GM15510 (cell line): ENCODE measurements around the gene MEF2D.

Source experiments
- POLR2A ChIP-seq: IDR thresholded peaks from 3 replicates; pipeline ENCODE4 v1.6.1; 2011; ENCODE audit warnings: borderline replicate concordance; ENCODE audit not compliant: insufficient read length; ENCODE audit errors: extremely low read depth

Gene MEF2D

DNA sequence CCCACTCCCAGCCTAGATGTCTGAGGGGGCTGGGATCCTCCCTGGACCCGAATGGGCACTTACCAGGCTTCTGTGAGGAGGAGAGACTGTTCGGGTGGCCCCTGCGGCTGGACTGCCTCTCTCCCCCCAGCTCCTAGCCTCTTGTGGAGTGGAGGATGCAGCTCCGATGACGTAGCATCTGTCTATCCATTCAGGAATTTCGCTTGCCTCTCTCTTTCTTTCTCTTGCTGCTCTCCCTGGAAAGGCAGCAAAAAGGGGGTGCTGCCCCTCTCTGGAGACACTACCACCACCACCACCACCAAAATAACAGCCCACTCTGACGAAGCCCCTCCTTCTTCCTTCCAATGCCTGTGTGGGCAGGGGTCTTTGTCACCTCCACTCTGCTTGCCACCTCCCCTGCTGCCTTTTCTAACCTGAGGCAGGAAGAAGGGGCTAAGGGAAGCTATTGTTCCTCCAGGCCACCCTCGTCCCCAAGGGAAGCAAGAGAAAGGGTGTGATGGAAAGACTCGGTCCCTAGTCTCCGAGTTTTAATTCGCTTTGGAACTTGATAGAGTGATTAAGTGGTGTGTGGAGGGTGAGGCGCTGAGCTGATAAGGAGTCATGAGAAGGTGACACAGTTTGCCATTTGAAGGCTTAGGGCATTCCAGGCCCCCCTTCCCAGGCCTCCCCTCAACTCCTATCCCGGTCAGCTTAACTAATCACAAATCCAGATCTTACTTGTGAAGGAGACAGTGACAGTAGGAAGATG lies 71.1 kb downstream of the MEF2D start:
- TF ChIP-seq POLR2A, result no peak

DNA sequence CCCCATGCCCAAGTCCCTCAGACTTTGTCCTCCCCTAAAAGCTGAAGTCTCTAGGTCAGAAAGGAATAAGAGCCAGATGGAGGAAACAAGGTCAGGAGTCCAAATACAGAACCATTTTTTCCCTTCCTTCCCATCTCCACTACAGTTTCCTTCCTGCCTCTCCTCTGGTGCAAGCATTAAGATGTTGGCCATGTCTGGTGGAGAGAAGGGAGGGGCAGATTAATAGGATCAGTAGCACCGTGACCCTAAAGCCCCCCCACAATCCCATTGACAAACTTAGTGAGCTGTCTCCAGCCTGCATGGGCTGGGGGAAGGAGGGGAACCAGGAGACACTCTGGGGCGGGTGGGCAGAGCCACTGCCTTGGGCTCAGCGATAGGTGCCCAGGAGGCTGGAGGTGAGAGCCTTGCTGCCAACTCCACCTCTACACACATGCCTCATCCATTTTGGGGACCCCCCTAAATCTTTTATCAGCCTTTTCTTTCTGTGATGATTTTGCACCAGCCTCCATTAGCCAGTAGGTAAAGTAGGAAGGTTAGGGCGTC lies 71.8 kb downstream of the MEF2D start:
- no peak for TF ChIP-seq POLR2A

DNA sequence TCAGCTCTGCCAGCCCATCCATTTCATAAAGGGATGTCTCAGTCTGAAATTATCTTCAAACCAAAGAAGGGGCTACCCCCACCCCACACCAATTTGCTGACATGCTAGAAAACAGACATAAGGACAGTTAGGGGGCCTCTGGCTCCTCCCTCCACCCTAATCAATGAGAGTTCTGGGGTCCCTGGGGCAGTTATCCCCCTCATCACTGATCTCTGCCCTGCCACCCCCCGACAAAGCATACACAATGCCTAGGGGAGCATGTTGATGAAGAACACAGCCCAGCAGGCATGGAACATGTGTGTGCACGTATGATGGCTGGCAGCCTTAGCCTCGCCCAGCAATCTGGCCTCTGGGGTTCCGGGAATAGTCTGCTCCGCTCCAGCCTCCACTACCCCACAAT lies 72.6 kb downstream of the MEF2D start:
- TF ChIP-seq POLR2A, result no peak

DNA sequence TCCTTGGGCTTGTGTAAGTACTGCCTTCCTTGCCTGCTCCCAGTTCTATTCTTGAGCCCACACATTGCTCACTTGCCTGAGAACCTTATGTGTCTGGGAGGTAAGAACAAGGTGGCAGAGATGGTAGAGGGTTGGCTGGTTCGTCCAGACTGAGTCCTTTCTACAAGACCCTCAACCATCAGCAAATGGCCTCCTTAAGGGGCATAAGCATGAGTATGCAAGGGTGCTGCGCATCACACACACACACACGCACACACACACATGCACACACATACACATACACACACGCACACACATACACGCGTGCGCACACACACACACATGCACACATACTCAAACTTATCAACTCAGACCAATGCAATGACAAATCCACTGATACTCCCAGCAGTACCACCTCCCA lies 74.6 kb downstream of the MEF2D start:
- TF ChIP-seq POLR2A, result no peak

DNA sequence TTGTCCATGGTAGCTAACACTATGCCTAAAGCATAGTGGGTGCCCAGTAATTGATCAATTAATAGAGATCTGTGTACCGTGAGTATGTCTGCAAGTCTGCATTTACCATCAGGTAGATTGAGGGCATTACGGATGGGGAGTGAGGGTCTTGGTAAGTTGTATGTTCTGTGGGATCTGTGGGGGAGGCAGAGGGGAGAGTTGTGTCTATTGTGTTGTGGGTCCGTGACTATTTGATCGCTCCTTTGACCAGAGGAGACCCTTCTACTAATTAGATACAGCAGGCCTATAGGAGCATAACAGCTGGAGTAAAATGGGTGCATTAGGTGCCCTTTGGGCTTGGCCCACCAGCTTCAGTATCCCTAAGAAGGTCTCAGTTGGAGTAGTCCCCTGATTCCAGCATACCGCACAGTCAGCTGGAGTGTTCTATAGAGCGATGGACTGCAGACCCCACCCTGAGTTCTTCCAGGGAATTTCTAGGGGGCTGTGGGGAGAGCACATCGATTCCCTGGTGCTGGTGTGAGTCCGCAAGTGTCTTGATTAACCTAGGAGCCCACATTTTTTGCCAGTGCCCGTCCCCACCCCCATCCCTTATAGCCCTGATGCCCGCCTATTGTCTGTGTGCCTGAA lies 75.7 kb downstream of the MEF2D start:
- no peak for TF ChIP-seq POLR2A

DNA sequence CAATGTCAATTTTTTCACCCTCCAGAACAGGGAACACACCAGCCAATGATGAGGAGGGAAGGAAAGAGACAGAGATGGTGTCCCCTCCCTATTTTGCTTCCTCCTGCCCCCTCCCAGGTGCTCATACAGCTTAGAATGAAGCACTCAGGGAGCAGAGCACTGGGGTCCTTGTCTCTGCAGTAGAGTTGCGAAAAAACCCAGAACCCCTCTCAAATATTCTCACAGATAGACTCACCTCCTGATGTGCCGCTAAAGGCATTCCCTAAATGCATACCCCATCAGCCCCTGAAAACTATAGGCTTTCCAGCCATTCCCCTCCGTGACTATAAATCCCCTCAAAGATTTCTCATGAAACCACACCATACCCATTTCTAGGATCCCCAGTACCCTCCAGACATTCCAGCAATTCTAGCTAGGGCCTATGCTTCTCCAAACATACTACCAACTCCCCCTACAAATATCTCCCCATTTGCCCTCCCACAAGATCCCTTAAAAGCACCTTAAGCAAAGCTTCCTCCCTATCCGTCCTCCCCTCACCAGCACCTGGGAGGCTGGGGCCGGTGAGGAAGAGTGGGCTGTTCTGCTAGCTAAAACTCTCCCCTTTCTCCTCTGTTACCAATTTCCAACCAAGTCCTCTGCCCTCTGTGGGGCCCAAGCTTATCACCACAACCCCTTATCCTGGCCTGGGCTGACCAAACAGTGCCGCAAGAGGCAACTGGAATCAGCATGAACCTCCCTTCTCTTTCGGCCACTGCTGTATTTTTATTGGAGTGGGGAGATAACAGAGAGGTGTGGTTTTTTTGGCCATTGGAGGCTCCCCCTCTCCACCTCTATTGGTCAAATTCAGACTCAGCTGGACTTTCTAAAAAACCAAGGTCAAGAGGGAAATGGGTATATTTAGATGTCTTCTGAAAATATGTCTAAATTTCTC lies 76.9 kb downstream of the MEF2D start:
- TF ChIP-seq POLR2A, result no peak

DNA sequence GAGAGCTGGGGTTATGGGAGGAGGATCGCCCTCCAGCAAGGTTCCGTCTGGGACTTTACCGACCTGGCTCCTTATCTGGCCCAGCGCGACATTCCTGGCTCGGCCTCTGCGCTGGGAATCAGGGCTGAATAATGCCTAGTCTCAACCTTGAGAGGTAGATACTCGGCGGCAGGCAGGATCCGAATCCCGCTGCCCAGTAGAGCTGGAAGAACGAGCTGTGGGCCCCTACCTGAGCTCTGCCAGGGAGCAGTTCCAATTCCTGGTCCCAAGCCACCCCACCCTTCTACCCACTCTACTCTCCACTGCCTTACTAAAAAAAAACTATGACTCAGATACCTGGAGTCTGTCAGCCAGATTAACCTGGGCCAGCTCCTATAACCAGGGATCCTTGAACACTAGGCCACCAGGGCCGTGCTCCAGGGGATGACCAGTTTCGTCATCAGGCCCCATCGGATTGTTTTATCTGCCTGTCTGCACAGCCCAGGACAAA lies 77.9 kb downstream of the MEF2D start:
- no peak for TF ChIP-seq POLR2A

DNA sequence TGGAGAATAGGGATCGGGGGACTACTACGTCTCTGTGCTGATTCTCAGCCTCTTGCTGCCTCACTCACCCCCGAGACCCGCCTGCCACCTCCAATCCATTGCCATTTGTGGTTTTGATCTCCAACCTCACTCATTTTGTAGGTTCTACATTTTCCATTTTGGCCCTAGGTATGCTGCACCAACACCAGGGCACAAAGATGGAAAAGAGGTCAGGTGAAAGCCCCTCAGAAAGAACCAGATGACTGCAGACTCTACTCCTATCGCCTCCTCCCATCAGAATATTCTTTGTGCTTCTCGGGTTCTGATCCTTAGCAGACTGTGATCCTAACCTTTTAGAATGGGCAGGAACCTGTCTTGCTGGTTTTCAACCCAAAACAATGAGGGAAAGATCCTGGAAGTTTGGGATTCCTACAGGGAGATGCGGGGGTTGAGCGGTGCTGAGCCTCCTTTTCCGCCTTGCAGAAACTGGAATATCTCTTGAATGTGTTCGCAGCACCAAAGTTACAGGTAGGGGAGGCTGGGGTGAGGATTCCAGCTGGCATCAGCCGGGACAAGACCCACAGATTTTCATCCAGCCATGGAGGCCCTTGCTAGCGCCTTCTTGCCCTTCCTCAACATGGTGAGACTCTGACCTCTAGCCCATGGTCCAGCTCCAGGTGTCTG lies 78.5 kb downstream of the MEF2D start:
- no peak for TF ChIP-seq POLR2A

DNA sequence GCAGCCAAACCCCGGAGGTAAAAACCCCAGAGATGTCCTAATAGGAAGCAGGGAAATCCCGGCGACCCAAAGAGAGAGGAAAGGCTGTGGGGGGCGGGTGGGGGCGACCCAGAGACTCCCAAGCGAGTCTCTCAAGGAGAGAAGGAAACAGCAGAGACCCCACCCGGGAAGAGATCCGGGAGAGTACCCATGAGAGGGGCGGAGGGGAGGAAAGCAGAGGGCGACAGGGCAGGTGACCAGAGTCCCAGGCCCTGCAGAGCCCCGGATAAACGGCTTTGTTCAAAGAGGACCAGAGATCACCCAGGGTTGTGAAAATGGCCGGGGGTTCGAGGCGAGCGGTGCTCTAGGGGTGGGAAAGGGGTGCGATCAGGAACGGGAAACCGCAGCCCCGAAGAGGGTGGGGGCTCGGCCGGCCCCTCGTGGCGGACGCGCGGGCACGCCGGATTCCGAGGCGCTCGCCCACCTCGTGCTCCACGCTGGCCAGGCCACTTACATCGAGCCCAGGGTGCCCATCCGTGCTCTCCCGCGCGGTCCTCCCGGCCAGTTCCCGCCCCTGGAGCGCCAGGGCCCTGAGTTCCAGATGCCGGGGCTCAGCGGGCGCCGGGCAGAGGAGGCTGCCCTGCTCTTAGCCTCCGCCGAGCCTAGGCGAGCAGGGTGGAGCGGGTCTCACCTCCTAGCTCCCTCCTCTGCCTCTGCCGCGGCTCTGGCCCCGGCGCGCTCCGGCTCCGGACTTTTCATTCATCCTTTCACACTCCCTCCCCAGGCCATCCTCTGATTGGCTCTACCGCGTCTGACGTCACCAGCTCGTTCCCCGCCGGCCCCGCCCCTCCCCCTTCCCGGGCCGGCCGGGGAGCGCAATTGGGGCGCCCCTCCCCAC lies 79.3 kb downstream of the MEF2D start:
- TF ChIP-seq POLR2A, result peak; percentile 53

DNA sequence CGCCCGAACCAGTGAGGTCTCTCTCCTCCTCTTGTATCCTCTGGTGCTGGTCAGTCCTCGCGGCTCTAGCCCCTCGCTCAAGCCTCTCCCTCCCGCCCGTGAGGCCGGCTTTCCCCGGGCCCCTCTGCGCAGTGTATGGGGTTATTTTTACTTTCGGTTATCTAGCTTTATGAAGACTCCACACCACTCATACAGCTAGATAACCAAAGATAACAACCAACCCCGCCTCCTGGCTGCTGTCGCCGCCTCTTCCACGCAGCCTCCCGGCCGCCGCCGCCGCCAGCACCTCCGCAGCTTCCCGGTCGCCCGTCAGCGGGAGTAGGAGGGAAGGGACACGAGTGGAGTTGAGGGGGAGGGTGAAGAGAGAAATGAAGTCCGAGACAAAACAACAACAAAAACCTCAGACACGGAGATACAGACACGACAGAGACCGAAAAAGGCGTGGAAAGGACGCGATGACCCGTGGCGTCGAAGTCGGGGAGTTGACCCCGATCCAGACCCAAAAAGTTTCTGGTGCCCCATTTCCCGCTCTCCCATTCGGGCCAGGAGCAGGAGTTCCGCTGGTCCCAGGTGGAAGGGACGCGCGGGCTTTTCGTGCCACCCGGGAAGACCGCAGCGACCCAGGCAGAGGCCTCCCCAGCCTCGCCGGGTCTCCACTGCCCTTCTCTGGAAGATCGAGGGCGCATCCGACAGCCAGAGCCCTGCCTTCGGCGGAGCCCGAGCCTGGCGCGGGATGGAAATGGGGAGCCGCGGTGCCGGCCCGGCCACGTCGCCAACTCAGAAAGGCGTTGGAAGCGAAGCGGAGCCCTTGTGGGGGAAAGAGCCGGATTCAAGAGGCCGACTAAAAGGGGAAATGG lies 80.1 kb downstream of the MEF2D start:
- TF ChIP-seq POLR2A, result no peak

DNA sequence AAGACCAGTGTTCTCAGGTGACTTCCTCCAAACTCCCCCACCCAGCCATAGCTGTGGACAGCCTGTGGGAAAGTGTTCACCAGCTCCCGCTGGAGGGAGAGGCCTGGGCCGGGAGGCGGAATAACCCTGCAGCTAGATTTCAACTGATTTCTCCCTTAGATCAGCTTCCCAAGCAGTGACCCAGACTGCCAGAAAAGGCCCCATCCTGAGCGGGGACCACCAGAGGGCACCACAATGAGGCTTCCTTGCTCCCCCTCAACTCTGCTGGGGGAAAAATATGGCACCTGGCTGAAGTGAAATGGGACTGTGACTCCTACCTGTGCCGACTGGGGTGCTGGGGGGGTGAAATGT lies 80.7 kb downstream of the MEF2D start:
- TF ChIP-seq POLR2A, result no peak

DNA sequence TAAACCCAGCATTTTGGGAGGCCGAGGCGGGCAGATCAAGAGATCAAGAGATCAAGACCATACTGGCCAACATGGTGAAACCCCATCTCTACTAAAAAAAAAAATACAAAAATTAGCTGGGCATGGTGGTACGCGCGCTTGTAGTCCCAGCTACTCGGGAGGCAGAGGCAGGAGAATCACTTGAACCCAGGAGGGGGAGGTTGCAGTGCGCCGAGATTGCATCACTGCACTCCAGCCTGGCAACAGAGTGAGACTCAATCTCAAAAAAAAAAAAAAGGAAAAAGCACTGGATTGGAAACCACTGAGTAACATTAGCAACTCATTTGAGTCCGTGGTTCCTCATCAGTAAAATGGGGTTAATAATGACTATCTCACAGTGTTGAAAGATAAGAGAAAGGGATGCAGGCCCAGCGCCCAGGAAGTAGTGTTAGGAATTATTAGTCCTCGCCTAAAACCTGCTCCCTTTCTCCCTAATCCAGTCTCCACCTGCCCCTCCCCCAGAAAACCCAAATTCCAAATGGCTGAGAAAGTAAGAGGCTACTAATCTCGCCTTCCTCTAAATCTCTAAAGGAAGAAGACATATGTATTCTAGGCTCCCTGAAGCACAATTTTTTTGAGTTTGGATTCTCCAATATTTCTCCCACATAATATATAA lies 82.0 kb downstream of the MEF2D start:
- TF ChIP-seq POLR2A, result no peak
